ENCODE data around the gene WDR5. TPM values are rescaled to one million over a fixed set of nuclear protein-coding genes. Genes with fewer than 3 reads are reported as not detected.
A peak's percentile ranks its signal among the peaks of the same experiment; 100 is the strongest.

The WDR5 gene
- total and polyA plus RNA-seq, 2 of the 13 experiments (the other 11 are each of a cell fraction or from before 2014, with no cell fraction given): 34.3 TPM

GRCh38 chr9:134175808-134176598 is 40.1 kb downstream of the WDR5 start (continued):
- TF ChIP-seq ZBTB49 (CRISPR knock-in tag; IDR thresholded peaks at IDR 0.05; ENCODE audit: borderline replicate concordance) (no peak), ZFP82 (CRISPR knock-in tag; IDR thresholded peaks at IDR 0.05; ENCODE audit: borderline replicate concordance) (no peak), TEAD3 (CRISPR knock-in tag; optimal IDR thresholded peaks at IDR 0.05; ENCODE audit: borderline replicate concordance) (peak; percentile 73), ZNF749 (CRISPR knock-in tag; IDR thresholded peaks at IDR 0.05; ENCODE audit: borderline replicate concordance) (0 out of 2 replicates have a peak, but pooled peaks have one; percentile 49), STAT6 (CRISPR knock-in tag; IDR thresholded peaks at IDR 0.05; ENCODE audit: borderline replicate concordance) (peak; percentile 19; the same call in 1 of the 2 replicates), KLF13 (CRISPR knock-in tag; IDR thresholded peaks at IDR 0.05) (no peak), HOXA5 (CRISPR knock-in tag; IDR thresholded peaks at IDR 0.05) (peak; percentile 63; the same call in 1 of the 2 replicates), TP53 (CRISPR knock-in tag; conservative IDR thresholded peaks at IDR 0.05) (no peak), GATAD1 (CRISPR knock-in tag; IDR thresholded peaks at IDR 0.05) (0 out of 2 replicates have a peak, but pooled peaks have one; percentile 32), ZNF124 (CRISPR knock-in tag; IDR thresholded peaks at IDR 0.05) (peak; percentile 55), RAD21 (CRISPR knock-in tag; IDR thresholded peaks at IDR 0.05) (peak; percentile 76), SALL2 (CRISPR knock-in tag; IDR thresholded peaks at IDR 0.05) (no peak), NR2F2 (IDR thresholded peaks at IDR 0.05; ENCODE audit: borderline replicate concordance, low read depth) (peak; percentile 64; the same call in 1 of the 2 replicates), NCOA5 (CRISPR knock-in tag; IDR thresholded peaks at IDR 0.05) (no peak), ZNF263 (CRISPR knock-in tag; IDR thresholded peaks at IDR 0.05) (peak; percentile 84), FOXA3 (CRISPR knock-in tag; IDR thresholded peaks at IDR 0.05) (peak; percentile 14; the same call in 1 of the 2 replicates), ZSCAN21 (CRISPR knock-in tag; IDR thresholded peaks at IDR 0.05; ENCODE audit: borderline replicate concordance) (no peak; the same call in 1 of the 2 replicates), THRA (CRISPR knock-in tag; IDR thresholded peaks at IDR 0.05; ENCODE audit: borderline replicate concordance) (peak; percentile 82; the same call in 1 of the 2 replicates), SP2 (CRISPR knock-in tag; IDR thresholded peaks at IDR 0.05) (no peak), TOE1 (CRISPR knock-in tag; IDR thresholded peaks at IDR 0.05) (no peak), HOXA3 (CRISPR knock-in tag; IDR thresholded peaks at IDR 0.05) (peak; percentile 83; the same call in 1 of the 2 replicates), SRF (IDR thresholded peaks at IDR 0.05; ENCODE audit: low read depth, low read length) (no peak), SIX4 (CRISPR knock-in tag; IDR thresholded peaks at IDR 0.05) (peak; percentile 92), ZFX (CRISPR knock-in tag; IDR thresholded peaks at IDR 0.05; ENCODE audit: low read depth) (peak; percentile 78), TGIF2 (CRISPR knock-in tag; IDR thresholded peaks at IDR 0.05) (peak; percentile 29; the same call in 1 of the 2 replicates), ZNF549 (CRISPR knock-in tag; IDR thresholded peaks at IDR 0.05) (no peak)
